Adipose tissue (tissue), 3 donors: ENCODE results near the gene CCDC12. TPM values are rescaled to one million over a fixed set of nuclear protein-coding genes. Genes with fewer than 3 reads are reported as not detected.

Experiments
- H3K27ac ChIP-seq: one replicate; pipeline ENCODE4 v1.5.1; 2013; ENCODE audit warnings: low read depth, low read length
- WGBS, 3 donors: extraction: QIAGEN DNeasy Blood & Tissue Kit; methylation state at CpG; one replicate each; pipeline ENCODE4 v1.1.7; 2013; 5-methylcytosine and 5-hydroxymethylcytosine counted together
- polyA plus RNA-seq, 3 donors: library from polyadenylated mRNA; stranded (reverse); fragments of 200-250 nt; gene quantifications; one replicate each; pipeline ENCODE4 v1.2.3, GENCODE V29; 2013
- donor health status: healthy with polysubstance abuse.
- donor health status: Bipolar disorder and iron deficiency.
- donor health status: healthy.

Gene CCDC12
- polyA plus RNA-seq, 3 donors: 32.5 to 59.5 (median 51.5) TPM

DNA sequence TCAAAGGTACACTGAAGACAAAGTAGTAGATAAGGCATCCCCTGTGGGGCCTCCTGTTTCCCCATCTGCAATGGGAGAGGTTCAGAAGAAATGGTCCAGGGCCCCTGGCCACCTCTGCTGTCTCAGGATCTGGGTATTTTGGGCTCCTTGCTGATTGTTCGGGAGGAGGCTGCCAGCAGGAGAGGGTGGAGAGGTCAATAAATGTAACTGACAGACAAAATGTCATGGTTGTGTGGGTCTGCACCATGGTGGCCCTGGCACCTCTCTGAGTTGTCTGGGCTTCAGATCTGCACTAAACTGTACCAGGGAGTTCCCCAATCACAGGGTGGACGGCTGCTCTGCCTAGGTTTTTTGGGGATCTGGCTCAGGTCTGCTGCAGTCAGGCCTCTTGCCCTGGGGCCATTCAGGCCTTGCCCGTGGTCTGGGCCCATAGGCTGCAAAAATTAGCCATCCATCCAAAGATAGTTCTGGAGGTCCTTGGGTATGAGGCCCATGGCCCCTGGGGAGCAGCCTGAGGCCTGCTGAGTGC is 10.3 kb upstream of the CCDC12 start:
- WGBS, 3 donors: 72 to 94% (median 80%) methylated on average over 3 of the region's 3 CpGs
- no peak overlapping the region for H3K27ac ChIP-seq

DNA sequence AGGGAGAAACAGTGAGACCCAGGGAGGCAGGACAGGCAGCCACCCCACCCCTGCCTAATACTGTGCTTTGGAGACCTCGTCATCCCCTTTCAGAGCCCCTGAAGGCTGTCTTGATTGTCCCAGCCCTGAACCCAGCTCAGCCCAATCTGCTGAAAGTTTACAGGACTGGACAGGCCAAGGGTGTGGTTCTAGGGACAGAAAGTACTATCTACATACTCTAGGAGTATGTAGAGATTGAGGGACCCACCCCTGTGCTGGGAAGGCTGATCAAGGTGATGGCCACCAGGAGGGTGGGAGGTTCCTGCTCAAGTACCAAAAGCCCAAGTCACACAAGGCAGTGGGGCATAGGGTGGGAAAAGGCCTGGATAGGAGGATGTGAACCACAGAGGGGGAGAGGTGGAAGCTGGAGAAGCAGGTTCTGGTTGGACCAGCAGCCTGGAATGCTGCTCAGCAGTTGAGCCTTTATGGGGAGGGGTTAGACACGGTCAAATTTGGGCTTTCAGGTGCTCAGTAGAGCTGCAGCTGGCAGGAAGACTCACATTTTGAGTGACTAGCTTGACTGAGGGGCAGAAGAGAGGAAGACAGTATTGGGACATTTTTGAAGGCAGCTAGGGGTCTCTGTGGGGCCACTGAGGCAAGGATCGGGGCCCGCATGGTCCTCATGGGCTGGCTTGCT is 9.6 kb upstream of the CCDC12 start:
- 87 to 96% (median 91%) methylated on average over 4 of the region's 4 CpGs for WGBS, 3 donors
- H3K27ac ChIP-seq: no peak overlapping the region

DNA sequence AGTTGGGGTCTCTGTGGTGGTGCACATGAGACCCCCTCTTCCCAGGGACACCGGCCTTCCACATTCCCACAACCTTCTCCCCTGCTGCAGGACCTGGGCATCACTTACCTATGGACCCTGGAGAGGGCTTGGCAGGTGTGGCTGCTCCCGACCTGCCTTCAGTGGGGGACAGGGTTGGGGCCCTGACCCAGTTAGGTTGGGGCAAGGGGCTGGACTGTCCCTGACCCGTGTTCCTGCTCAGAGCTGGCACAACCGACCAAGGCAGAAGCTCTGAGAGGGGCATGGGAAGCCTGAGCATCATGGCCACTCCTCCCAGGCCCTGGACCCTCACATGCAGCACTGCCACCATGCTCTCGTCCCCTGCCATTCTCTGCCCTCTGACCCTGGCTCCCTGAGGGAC is 9.0 kb upstream of the CCDC12 start:
- whole genome bisulfite sequencing, 3 donors: 81 to 94% (median 89%) methylated on average over 4 to 5 of the region's 5 CpGs
- no peak overlapping the region for H3K27ac ChIP-seq

DNA sequence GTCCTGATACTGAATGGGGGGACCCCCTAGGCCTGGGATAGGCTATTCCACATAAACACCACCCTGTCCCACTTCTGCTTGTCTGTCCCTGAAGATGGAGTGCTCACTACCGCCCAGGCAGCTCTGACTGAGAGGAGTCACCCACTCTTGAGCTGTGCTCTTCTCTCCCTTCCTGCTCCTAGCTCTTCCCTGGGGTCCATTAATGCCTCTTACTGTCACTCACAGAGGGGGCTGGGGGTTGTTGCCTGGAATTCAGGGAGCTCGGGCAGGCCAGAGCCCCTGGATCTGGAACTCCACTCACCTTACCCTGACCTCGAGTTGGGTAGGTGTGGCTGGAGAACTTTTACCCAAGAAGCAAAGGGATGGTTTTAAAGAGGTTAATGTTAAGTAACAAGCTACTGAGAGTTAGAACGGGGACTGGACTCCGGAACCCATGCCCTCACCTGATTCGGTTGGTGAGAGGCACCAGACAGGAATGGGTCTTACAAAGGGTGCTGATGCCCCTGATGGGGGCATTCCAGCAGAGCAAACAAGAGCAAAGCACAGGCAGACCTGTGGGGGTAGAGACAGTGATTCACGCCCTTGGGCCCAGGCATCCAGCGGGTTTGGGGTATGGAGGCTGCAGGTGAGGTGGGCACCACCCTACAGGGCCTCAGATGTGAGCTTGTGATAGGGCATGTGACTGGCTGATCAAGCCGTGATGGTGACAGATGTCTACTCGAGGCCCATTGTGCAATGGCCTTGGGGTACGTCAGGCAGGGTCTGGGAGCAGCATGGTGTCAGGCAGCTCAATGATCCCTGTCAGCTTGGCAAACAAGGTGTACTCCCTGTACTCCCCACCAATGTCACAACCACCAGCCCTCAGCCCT is 8.3 kb upstream of the CCDC12 start:
- WGBS, 3 donors: 81 to 86% (median 81%) methylated on average over 11 of the region's 11 CpGs
- no peak overlapping the region for H3K27ac ChIP-seq

DNA sequence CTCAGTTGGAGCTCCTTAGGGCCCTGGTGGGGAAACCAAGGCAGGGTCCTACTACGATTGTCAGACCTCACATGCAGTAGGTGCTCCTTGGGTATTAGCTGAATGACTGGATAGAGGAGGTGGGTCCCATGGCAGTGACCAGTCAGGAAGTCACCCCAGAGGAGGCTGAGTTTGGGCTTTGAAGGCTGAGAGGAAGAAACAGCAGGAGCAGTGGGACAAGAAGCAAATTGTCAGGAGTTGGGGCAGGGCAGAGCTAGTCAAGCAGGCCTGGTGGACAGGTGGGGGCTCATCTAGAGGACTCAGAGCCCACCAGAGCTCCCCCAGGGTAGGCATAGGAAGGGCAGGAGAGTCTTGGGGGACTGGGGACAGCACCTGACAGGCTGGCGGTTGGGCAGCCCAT is 6.0 kb upstream of the CCDC12 start:
- H3K27ac ChIP-seq: no peak overlapping the region
- WGBS, 3 donors: 85 to 93% (median 87%) methylated on average over 2 of the region's 2 CpGs

DNA sequence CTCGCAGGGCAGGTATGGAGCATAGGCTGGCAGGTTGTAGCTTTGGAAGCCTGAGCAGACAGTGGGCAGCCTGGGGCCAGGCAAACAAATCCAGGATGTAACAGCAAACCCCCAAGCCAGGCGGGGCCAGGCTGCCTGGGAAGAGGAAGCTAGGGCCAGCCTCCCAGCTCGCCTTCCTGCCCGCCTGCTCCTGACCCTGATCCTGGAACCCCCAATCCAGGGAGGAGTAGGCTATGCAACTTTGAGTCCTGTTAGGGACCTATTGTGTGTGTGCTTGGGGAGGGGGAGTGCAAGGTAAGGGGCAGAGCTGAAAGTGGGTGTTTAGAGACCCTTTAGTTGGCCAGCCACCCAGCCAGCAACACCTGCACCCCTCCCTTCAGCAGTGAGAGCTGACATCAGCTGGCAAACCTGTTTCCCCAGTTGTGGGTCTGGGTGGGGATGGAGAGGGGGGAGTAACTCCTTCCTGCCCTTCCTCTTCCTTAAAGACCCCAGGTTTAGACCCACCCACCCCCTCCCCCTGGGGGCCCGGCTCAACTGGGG is 5.5 kb upstream of the CCDC12 start:
- H3K27ac ChIP-seq: no peak overlapping the region
- WGBS, 3 donors: 24 to 56% (median 32%) methylated on average over 5 of the region's 5 CpGs

DNA sequence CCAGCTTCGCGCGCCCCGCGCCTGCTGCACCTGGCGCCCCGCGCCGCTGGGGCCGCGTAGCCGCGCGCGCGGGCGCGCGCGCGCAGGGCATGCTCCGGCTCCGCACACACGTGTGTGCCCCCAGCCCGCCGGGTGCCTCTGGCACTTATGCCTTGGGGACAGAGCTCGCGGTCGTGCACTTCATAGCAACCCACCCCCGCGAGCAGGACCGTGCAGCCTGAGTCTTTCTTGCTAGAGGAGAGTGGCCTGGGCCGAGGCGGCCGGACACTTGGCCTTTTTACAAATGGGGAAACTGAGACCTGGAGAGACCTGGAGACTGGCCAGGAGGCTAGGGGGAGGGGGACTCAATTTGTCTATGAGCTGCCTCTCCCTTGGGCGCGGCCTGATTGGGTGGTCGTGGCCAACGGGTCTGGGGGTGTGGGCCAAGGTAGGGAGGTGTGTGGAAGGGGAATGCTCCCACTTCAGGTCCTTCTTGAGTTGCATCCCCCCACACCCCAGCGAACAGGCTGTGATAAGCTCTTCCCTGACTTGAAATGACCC is 3.5 kb upstream of the CCDC12 start:
- no peak overlapping the region for H3K27ac ChIP-seq
- 1 to 3% (median 3%) methylated on average over 22 to 36 of the region's 40 CpGs for WGBS, 3 donors

DNA sequence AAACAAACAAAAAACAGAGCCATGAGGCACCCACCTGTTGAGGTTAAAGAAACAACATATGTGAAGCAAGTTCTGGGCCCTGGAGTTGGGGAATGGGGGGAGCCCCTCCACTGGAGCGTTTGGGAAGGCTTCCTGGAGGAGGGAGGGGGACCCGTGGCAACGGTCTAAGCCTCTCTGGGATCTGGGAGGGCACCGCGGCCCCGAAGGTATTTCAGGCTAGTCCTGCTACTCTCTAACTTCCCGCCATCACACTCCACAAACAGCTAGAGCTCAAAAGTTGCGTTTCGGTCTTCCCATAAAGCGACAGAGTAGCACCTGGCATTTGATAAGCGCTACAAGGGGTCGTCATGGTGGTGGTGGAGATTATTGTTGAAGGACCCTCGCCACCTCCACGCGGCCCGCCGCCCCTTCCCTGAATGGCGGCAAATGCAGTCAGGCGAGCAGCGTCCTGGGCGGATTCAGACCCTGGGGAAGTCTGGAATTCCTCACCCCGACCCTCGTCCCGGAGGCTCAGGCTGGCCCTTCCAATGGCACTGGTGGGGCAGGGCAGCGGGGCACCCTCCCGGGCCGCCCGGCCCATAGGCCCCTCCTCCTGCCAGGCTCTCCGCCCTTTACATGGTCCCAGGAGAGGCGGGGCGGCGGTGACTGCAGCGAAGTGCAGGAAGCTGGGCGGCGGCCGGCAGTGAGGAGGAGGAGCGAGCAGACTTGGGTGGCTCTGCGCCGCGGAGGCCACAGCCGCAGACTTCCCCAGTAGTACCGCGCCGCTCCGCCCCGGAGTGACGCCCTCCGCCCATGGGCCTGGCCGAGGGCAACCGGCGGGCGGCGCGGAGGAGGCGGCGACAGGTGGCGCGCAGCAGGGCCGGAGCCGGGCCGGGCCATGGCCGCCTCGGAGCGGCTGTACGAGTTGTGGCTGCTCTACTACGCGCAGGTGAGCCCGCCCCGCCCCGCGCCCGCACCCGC is 2.7 kb upstream of the CCDC12 start, which contains the start of gene NBEAL2:
Gene NBEAL2, plus strand, starts transcription at position 682 of the 960 bp plus-strand sequence. Its CDS starts 196 bp downstream, at position 878.
- 0 to 2% (median 1%) methylated on average over 43 to 73 of the region's 73 CpGs for WGBS, 3 donors
- H3K27ac ChIP-seq: no peak within 1 kb of the TSS

DNA sequence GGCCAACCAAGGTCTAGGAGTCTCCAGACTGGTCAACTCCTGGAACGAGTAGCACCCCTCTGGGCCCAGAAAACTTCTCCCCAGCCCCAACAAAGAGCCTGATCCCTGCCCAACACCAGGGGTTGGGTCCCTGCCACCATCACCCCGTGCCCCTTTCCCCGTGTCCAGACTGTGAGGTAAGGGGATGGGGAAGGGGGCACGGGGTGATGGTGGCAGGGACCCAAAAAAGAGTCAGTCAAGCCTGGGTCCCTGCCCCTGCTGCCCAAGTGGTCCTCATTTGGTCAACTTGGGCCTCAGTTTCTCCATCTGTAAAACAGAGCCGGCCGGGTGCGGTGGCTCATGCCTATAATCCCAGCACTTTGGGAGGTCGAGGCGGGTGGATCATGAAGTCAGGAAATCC is 1.8 kb upstream of the CCDC12 start:
- 87 to 88% (median 88%) methylated on average over 9 of the region's 9 CpGs for WGBS, 3 donors
- H3K27ac ChIP-seq: no peak overlapping the region

DNA sequence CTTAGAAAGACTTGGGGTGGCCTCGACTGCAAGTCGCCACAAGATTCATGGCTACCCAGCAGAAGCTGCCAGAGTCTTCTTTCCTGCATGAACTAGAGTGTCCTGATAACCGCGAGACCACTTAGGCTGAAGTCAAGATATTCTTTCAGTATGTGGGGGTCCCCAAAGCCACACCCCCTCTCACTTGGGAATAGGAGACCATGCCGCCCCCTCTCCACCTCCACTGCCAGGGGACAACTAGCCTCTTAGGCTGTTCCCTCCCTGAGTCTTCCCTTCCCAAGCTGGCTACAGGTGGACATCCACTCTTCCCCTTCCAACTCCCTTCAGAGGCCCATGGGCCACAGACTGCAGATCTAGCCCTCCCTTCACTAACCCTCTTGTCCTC is 1.3 kb upstream of the CCDC12 start:
- WGBS, 3 donors: 96% methylated on average over 5 of the region's 5 CpGs
- H3K27ac ChIP-seq: no peak overlapping the region

DNA sequence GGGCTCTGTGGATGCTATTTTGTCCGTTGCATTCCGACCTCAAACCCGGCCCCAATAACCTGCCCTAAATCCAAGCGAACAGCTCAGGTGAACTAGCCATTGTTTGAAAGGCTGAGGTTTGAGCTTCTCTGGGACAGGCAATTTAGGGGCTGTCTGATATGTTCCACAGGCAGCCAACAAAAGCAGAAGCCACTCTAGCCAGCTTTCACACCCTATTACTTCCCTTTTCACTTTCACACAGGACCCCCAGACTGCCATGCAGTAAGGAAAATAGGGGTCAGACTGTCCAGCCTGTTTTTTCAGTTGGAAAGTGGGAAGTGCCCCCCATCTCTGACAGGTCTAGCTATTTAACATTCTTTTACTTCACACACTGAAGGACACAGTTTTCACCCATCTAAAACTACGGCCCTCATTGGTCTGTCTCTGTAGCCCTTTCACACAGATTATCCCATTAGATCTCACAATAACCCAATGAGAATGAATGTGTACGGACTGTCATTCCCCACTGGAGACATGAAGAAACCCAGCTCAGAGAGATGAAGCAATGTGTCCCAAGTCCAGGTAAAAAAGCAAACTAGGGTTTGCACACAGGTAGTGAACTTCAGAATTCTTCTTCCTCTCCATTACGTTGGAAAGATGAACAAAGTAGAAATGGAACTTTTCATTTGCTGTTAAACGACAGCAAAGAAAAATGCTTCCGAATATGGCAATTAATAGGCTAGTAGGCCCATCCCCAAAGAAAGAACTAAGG is 1.9 kb downstream of the CCDC12 start:
- H3K27ac ChIP-seq: no peak overlapping the region
- whole genome bisulfite sequencing, 3 donors: 68 to 72% (median 68%) methylated on average over 9 of the region's 9 CpGs

DNA sequence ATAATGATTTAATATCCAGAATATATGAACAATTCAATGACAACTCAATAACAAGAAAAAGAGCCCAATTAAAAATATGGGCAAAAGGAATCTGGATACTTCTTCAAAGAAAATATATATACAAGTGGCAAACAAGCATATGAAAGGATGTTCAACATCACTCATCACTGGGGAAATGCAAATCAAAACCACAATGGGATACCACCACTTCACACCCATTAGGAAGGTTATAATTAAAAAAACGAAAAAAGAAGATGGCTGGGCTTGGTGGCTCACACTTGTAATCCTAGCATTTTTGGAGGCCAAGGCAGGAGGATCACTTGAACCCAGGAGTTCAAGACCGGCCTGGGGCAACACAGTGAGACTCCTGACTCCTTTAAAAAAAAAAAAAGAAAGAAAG is 4.1 kb downstream of the CCDC12 start:
- 83 to 88% (median 84%) methylated on average over 2 of the region's 2 CpGs for WGBS, 3 donors
- no peak overlapping the region for H3K27ac ChIP-seq

DNA sequence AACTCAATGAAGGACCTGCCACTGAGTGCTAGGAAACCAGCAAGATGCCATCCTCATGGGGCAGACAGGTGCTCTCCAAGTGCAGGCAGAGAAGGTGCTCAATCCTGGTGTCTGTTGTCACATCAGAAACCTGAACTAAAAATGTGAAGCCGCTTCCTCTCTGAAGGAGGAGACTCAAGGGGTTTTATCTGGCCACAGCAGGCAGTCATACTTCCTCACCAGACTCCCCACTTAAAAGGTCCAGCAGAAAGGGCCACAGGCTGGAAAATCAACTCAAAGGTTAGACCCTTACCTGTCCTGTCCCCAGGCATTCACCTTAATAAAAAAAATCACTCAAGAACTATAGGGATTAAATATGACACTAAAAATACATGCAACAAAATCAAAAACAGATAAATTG is 4.8 kb downstream of the CCDC12 start:
- no peak overlapping the region for H3K27ac ChIP-seq
- 54 to 100% (median 60%) methylated on average over 1 of the region's 1 CpG for WGBS, 3 donors

DNA sequence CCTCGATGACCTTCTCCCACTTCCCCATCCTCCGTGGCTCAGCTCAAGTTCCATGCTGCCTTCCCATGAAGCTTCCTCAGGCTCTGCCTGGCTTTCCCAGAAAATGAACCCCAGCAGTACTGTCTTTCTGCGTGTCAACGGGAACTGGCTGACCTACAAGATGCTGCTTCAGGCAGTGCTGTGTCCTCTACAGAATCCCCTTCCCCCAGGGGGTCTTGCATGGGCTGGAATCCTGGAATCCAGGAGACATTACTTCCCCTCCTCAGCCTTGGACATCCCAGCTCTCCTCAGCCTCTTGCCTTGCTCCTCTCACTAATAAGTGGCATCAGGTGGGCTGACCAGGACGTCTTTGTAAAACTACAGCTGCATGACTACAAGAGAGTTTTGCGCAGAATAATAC is 5.4 kb downstream of the CCDC12 start:
- no peak overlapping the region for H3K27ac ChIP-seq
- 40 to 51% (median 45%) methylated on average over 6 of the region's 6 CpGs for WGBS, 3 donors

DNA sequence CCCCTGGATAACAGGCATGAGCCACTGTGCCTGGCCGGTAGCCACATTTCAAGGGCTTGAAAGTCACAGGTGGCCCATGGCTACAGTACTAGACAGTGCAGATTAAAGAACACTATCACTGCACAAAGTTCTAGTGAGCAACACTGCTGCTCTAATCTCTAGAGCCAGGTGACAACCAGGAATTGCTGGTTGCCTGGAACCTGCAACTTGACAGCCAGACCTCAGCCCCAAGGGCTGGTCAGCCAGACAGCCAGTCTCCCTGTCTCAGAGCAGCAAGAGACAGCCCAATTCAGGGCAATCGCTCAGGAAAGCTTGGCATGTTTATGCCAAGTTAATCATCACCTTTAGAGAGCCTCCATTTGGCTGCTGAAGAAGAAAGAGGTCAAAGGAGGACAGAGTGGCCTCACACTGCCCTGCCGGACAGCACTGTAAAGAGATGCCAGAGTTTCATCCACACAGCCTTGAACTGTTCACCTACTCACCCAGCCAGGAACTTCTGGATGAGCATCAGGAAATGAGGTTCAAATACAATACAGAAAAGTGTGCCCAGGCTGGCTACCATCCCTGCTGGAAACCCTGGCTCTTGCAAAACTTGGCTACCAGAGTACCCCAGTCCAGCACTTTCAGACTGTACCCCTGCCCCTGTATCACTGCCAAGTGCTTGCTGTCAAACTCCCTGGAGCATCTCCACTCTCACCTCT is 6.0 kb downstream of the CCDC12 start:
- no peak overlapping the region for H3K27ac ChIP-seq
- 7 to 47% (median 38%) methylated on average over 3 of the region's 3 CpGs for WGBS, 3 donors

DNA sequence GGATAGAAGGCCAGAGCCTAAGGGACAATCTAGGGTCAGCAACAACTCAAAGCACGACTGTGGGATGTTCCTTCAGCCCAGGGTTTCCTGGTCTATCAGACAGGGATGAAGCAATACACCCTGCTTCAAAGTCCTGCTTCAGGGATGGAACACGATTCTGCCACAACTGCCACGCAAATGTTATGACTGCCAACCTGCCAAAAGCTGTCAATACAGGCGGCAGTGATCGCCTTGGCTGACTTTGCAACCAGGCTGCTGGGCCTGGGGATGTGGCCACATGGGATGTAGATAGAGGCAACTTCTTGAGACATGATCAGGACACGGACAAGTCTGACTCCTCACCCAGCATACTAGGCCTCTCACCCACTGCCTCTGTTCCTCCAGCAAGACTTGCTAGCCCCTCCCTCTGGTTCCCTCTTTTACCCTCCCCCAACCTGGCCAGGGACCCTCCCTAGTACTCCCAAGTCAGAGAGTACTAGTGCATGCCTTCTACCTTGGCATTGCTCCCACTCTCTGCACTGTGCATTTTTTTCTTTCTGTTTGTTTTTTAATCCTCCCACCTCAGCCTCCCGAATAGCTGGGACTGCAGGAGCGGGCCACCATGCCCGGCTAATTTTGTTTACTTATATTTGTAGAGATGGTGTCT is 7.6 kb downstream of the CCDC12 start:
- no peak overlapping the region for H3K27ac ChIP-seq
- WGBS, 3 donors: 36 to 43% (median 40%) methylated on average over 9 of the region's 9 CpGs
